Sigmoid colon (tissue), 7 donors: ENCODE data around the gene ZNF727. TPM values are rescaled to one million over a fixed set of nuclear protein-coding genes. Genes with fewer than 3 reads are reported as not detected.
"Not testable (repeated sequence)": the region's sequence is repeated elsewhere in the genome, so short reads cannot be mapped to it uniquely, and the experiment has no call there.

ENCODE experiments used
- DNase-seq: peaks from one replicate; pipeline ENCODE4 v3.0.0-alpha.2; 2019
- H3K27ac ChIP-seq, 4 donors: fragments of 200-600 bp; sonication (generic); one replicate each; pipeline ENCODE4 v1.5.1; 2016 to 2019; ENCODE audit warnings: mild to moderate bottlenecking in 1 of 4
- H3K27me3 ChIP-seq, 3 donors: fragments of 200-600 bp; sonication (generic); one replicate each; pipeline ENCODE4 v1.5.1; 2019; ENCODE audit warnings: mild to moderate bottlenecking in 1 of 3
- H3K36me3 ChIP-seq, 4 donors: fragments of 200-600 bp; sonication (generic); one replicate each; pipeline ENCODE4 v1.5.1; 2016 to 2019
- H3K4me1 ChIP-seq, 4 donors: fragments of 200-600 bp; sonication (generic); one replicate each; pipeline ENCODE4 v1.5.1; 2017 to 2019
- H3K4me3 ChIP-seq, 4 donors: fragments of 200-600 bp; sonication (generic); one replicate each; pipeline ENCODE4 v1.5.1; 2017 to 2019; ENCODE audit warnings: mild to moderate bottlenecking in 2 of 4, moderate library complexity in 1 of 4
- H3K9me3 ChIP-seq, 4 donors: fragments of 200-600 bp in 3 of 4; sonication (generic) in 3 of 4; one replicate each; pipeline versions ENCODE4 v1.5.1 to v1.6.1; 2013 to 2019
- CTCF ChIP-seq, 4 experiments: fragments of 450-650 bp in 3 of 4; fragments of 200-600 bp in 1 of 4; IDR thresholded peaks; one replicate each; pipeline ENCODE4 v1.5.1; 2016 to 2019; ENCODE audit warnings: antibody characterized with exemption in 4 of 4, mild to moderate bottlenecking in 3 of 4, moderate library complexity in 2 of 4
- EP300 ChIP-seq, 4 donors: sonication (generic); formaldehyde crosslinking; IDR thresholded peaks; one replicate each; pipeline ENCODE4 v1.6.1; 2017; ENCODE audit warnings: antibody characterized with exemption in 4 of 4
- POLR2A ChIP-seq, 2 donors: fragments of 450-650 bp; IDR thresholded peaks; one replicate each; pipeline ENCODE4 v1.6.1; 2016; ENCODE audit warnings: antibody characterized with exemption in 2 of 2, mild to moderate bottlenecking in 2 of 2, moderate library complexity in 2 of 2
- POLR2AphosphoS5 ChIP-seq, 4 donors: sonication (generic); formaldehyde crosslinking; IDR thresholded peaks; one replicate each; pipeline ENCODE4 v1.6.1; 2017; ENCODE audit warnings: antibody characterized with exemption in 4 of 4
- WGBS, 2 donors: extraction: QIAGEN DNeasy Blood & Tissue Kit; methylation state at CpG; one replicate each; pipeline ENCODE4 v1.1.7; 2013; 5-methylcytosine and 5-hydroxymethylcytosine counted together
- intact Hi-C: fragments of 100-400 bp; cut with DNase I; formaldehyde crosslinking; loops from one replicate; pipeline ENCODE4 v1.15.1; 2023
- polyA plus RNA-seq, 3 donors: library from polyadenylated mRNA; stranded (reverse); fragments of 200-250 nt; gene quantifications; one replicate each; pipeline ENCODE4 v1.2.3, GENCODE V29; 2013
- total RNA-seq, 4 donors: library from RNA; depleted of rRNA; stranded (reverse); fragments of >200 nt; gene quantifications; one replicate each; pipeline ENCODE4 v1.1.0, GENCODE V29; 2016
- donor health status: healthy with polysubstance abuse.
- donor health status: Bipolar disorder and iron deficiency.
- donor health status: healthy.

The ZNF727 gene
- total and polyA plus RNA-seq, 7 donors = 0.06 to 8.6 (median 2.6) TPM; not detected in 1

GRCh38 chr7:64046041-64046389 is 781 bp downstream of the ZNF727 start:
- intact Hi-C loops = no loop called here
- Histone ChIP-seq H3K36me3 (no peaks in the 10 kb centered on the region), H3K4me1 (peaks cover 0 to 8% (median 3%) of the 10 kb centered on the region in 4 donors), H3K27ac (peak overlapping the region; percentile 49 to 86 (median 72)), H3K27me3 (no peaks in the 10 kb centered on the region), H3K9me3 (no peaks in the 10 kb centered on the region), H3K4me3 (peak overlapping the region; percentile 27 to 67 (median 52))
- TF ChIP-seq EP300 (IDR thresholded peaks at IDR 0.05) = no peak
- WGBS, 2 donors = 29 to 38% methylated on average over 12 of the region's 12 CpGs
- DNase-seq = no peak

GRCh38 chr7:64077837-64078698 is 32.8 kb downstream of the ZNF727 start:
- H3K27ac ChIP-seq, H3K4me3 ChIP-seq, DNase-seq, H3K4me1 ChIP-seq, H3K27me3 ChIP-seq, intact Hi-C loops: not testable (repeated sequence)
- Histone ChIP-seq H3K9me3 (peaks cover 28 to 92% (median 84%) of the 10 kb centered on the region in 4 donors), H3K36me3 (peaks cover 0 to 42% (median 18%) of the 10 kb centered on the region in 4 donors)
- WGBS, 2 donors = 86 to 87% methylated on average over 3 of the region's 3 CpGs

GRCh38 chr7:64078699-64078994 is 33.4 kb downstream of the ZNF727 start:
- Histone ChIP-seq H3K36me3 (peaks cover 0 to 40% (median 18%) of the 10 kb centered on the region in 4 donors), H3K9me3 (peaks cover 33 to 91% (median 87%) of the 10 kb centered on the region in 4 donors), H3K4me3 (no peak overlapping the region), H3K4me1 (no peaks in the 10 kb centered on the region), H3K27ac (no peak overlapping the region), H3K27me3 (no peaks in the 10 kb centered on the region)
- WGBS, 2 donors = 91 to 93% methylated on average over 2 of the region's 2 CpGs
- no peak for DNase-seq
- TF ChIP-seq POLR2AphosphoS5 (IDR thresholded peaks at IDR 0.05) = no peak
- TF ChIP-seq CTCF (IDR thresholded peaks at IDR 0.05) = no peak
- no peak for TF ChIP-seq POLR2A (IDR thresholded peaks at IDR 0.05)
- intact Hi-C loops = no loop called here

GRCh38 chr7:64087501-64087900 is 42.3 kb downstream of the ZNF727 start:
- DNase-seq = no peak
- WGBS, 2 donors = 66 to 76% methylated on average over 3 of the region's 3 CpGs
- no peak overlapping the region for H3K4me3 ChIP-seq
- H3K36me3 ChIP-seq = no peaks in the 10 kb centered on the region
- H3K27ac ChIP-seq = no peak overlapping the region
- intact Hi-C loops = no loop called here
- peaks cover 22 to 46% (median 30%) of the 10 kb centered on the region in 4 donors for H3K9me3 ChIP-seq
- no peaks in the 10 kb centered on the region for H3K27me3 ChIP-seq
- no peaks in the 10 kb centered on the region for H3K4me1 ChIP-seq
- TF ChIP-seq EP300 (IDR thresholded peaks at IDR 0.05) (no peak), CTCF (IDR thresholded peaks at IDR 0.05) (no peak), POLR2A (IDR thresholded peaks at IDR 0.05) (no peak), POLR2AphosphoS5 (IDR thresholded peaks at IDR 0.05) (no peak)

GRCh38 chr7:64088863-64089262 is 43.6 kb downstream of the ZNF727 start:
- H3K4me3 ChIP-seq, H3K4me1 ChIP-seq, intact Hi-C loops, DNase-seq, H3K36me3 ChIP-seq, H3K27me3 ChIP-seq, H3K27ac ChIP-seq: not testable (repeated sequence)
- H3K9me3 ChIP-seq = peaks cover 11 to 47% (median 26%) of the 10 kb centered on the region in 4 donors
- 83 to 92% methylated on average over 5 of the region's 5 CpGs for WGBS, 2 donors

Other genes with a start within 250 kb of the ZNF727 start
- gene ZNF722, start 46.6 kb upstream of the ZNF727 start, total RNA-seq = not detected
- not detected for gene ZNF722, start 46.6 kb upstream of the ZNF727 start, polyA plus RNA-seq
- gene ZNF735, start 161.8 kb downstream of the ZNF727 start, total RNA-seq = not detected
- gene ZNF735, start 161.8 kb downstream of the ZNF727 start, polyA plus RNA-seq = not detected
- not detected for gene ZNF679, start 183.0 kb downstream of the ZNF727 start, total RNA-seq
- gene ZNF679, start 183.0 kb downstream of the ZNF727 start, polyA plus RNA-seq = not detected